Panc1 (cell line): Measurements from ENCODE around the gene TLR6.

ENCODE experiments used
- CTCF ChIP-seq: fragments of 450-650 bp; IDR thresholded peaks from 2 replicates; pipeline ENCODE4 v1.5.1; 2017; ENCODE audit warnings: mild to moderate bottlenecking
- POLR2AphosphoS5 ChIP-seq: IDR thresholded peaks from 2 replicates; pipeline ENCODE4 v1.6.1; 2012; ENCODE audit warnings: mild to moderate bottlenecking, low read depth, low read length, moderate library complexity
- REST ChIP-seq, 2 experiments: IDR thresholded peaks; 2 replicates each; pipeline ENCODE4 v1.6.1; 2011 to 2012; ENCODE audit warnings: low read depth in 2 of 2, control low read depth in 1 of 2, low read length in 1 of 2, mild to moderate bottlenecking in 1 of 2, moderate library complexity in 1 of 2; ENCODE audit not compliant: insufficient read depth in 1 of 2

- TF ChIP-seq CTCF (no peak), REST (IDR thresholded peaks at IDR 0.05; ENCODE audit: insufficient read depth in 1 of 2, low read depth in 2 of 2, low read length in 1 of 2) (no peak), POLR2AphosphoS5 (no peak)
Measured at GRCh38 chr4:38779790-38780189, 76.8 kb downstream of the TLR6 start.
